Activated CD8-positive, alpha-beta T cell treated with anti-CD3 and anti-CD28 coated beads for 36 hours (primary cell): ENCODE results near the gene CLPTM1. TPM values are rescaled to one million over a fixed set of nuclear protein-coding genes. Genes with fewer than 3 reads are reported as not detected.
A peak's percentile ranks its signal among the peaks of the same experiment; 100 is the strongest.

Experiments
- ATAC-seq: fragments of 200-7000 bp; cut with Tn5 transposase; one replicate; pipeline ENCODE4 v1.10.0; 2021; ENCODE audit warnings: mild to moderate bottlenecking, moderate library complexity
- CTCF ChIA-PET: fragments of 350-600 bp; sonication (Branson Sonifier 250); formaldehyde crosslinking; loops from one replicate; lab custom pipeline; 2021; ENCODE audit warnings: antibody characterized with exemption; lab: Charles Lee
- POLR2A ChIA-PET: fragments of 350-600 bp; sonication (Branson Sonifier 250); formaldehyde crosslinking; loops from one replicate; lab custom pipeline; 2021; ENCODE audit warnings: antibody characterized with exemption; lab: Charles Lee
- DNase-seq: peaks from one replicate; pipeline ENCODE4 v3.0.0-alpha.2; 2020
- H3K27ac Mint-ChIP-seq: one replicate; pipeline ENCODE4 v1.8.0; 2021; ENCODE audit warnings: mild to moderate bottlenecking, mixed read lengths
- H3K27me3 Mint-ChIP-seq: one replicate; pipeline ENCODE4 v1.8.0; 2021; ENCODE audit warnings: mixed read lengths
- H3K36me3 Mint-ChIP-seq: one replicate; pipeline ENCODE4 v1.8.0; 2021; ENCODE audit warnings: low read depth, mixed read lengths
- H3K4me1 Mint-ChIP-seq: one replicate; pipeline ENCODE4 v1.8.0; 2021; ENCODE audit warnings: low read depth, mixed read lengths
- H3K4me3 Mint-ChIP-seq: one replicate; pipeline ENCODE4 v1.8.0; 2021; ENCODE audit warnings: mild to moderate bottlenecking, moderate library complexity, mixed read lengths
- H3K9me3 Mint-ChIP-seq: one replicate; pipeline ENCODE4 v1.8.0; 2021; ENCODE audit warnings: mixed read lengths
- intact Hi-C: fragments of 100-400 bp; cut with micrococcal nuclease; formaldehyde crosslinking; loops from one replicate; pipeline ENCODE4 v1.10.0; 2022
- total RNA-seq, 2 experiments: library from RNA; stranded (reverse); gene quantifications; one replicate each; pipeline ENCODE4 v1.2.3, GENCODE V29; 2021
- TF ChIP-seq, protein P1 (sequence below): fragments of 200-600 bp; IDR thresholded peaks from one replicate; pipeline ENCODE4 v1.8.0; 2022; ENCODE audit warnings: antibody characterized with exemption, mild to moderate bottlenecking

CLPTM1 gene
- total RNA-seq, 2 experiments from 2014 or later = 38.6 to 39.8 TPM

DNA sequence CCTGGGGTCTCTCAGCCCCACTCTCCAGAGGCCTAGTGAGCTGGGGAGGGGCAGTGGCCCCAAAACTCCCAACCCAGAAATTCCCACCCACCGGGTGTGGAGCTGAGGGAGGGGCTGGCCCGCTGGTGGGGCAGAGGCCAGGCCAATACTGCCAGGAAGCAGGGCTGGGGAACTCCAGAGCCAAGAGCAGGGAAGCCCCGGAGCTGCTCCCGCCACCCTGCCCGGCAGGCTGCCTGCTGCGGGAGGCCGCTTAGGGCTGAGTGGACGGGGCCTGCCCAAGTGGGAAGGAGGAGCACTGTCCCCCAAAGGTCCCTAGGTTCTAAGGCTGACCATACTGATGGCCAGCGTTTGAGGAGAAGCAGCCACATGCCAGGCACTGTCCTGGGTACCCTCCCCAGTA, 33.1 kb downstream of the CLPTM1 start:
- Mint-ChIP-seq H3K36me3 (peaks cover 9% of the 10 kb centered on the region), H3K4me3 (no peak overlapping the region), H3K9me3 (no peaks in the 10 kb centered on the region), H3K27ac (no peak overlapping the region), H3K4me1 (no peaks in the 10 kb centered on the region), H3K27me3 (no peaks in the 10 kb centered on the region)
- no peak for ATAC-seq
- intact Hi-C loops = no loop called here
- CTCF ChIA-PET = interaction anchor here (0.9 to 1.8 kb wide), 6 partner anchors 12 to 75 kb away, joined by 3 to 13 read pairs (median 4); no protein-coding TSS in a partner anchor
- DNase-seq = no peak
- POLR2A ChIA-PET = interaction anchor here (2.2 kb wide), 1 partner anchor 13 kb away, joined by 7 read pairs; the partner anchor contains the start of gene RELB
- TF ChIP-seq, protein P1, sequence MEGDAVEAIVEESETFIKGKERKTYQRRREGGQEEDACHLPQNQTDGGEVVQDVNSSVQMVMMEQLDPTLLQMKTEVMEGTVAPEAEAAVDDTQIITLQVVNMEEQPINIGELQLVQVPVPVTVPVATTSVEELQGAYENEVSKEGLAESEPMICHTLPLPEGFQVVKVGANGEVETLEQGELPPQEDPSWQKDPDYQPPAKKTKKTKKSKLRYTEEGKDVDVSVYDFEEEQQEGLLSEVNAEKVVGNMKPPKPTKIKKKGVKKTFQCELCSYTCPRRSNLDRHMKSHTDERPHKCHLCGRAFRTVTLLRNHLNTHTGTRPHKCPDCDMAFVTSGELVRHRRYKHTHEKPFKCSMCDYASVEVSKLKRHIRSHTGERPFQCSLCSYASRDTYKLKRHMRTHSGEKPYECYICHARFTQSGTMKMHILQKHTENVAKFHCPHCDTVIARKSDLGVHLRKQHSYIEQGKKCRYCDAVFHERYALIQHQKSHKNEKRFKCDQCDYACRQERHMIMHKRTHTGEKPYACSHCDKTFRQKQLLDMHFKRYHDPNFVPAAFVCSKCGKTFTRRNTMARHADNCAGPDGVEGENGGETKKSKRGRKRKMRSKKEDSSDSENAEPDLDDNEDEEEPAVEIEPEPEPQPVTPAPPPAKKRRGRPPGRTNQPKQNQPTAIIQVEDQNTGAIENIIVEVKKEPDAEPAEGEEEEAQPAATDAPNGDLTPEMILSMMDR = no peak

DNA sequence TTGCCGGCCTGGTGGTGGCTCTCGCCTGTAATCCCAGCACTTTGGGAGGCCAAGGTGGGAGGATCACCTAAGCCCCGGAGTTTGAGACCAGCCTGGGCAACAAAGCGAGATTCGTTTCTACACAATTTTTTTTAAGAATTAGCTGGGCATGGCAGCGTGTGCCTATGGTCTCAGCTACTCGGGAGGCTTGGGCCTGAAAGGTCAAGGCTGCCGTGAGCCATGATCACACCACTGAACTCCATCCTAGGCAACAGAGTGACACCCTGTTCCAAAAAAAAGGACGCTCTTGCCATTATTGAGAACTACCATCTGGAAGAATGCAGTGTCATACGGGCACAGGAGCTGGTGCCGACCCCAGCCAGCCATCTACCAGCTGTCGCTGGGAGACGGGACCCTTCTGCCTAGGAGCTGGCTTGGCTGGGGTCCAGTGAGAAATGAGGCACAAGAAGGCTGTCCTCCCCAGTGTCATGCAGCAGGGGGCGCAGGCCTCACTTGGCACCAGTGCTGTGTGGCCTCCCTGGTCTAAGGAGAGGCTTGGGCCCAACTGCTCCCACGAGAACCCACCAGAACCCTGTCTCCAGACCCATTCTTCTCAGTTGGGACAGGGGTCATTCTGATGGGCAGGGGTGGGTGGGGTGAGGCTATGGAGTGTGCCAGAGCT, 33.8 kb downstream of the CLPTM1 start:
- TF ChIP-seq, protein P1 = peak; percentile 50
- no peaks in the 10 kb centered on the region for H3K27me3 Mint-ChIP-seq
- peak; percentile 79 for DNase-seq
- intact Hi-C loops = no loop called here
- no peaks in the 10 kb centered on the region for H3K9me3 Mint-ChIP-seq
- CTCF ChIA-PET = interaction anchor here (0.9 to 1.8 kb wide), 12 partner anchors 12 to 190 kb away, joined by 3 to 13 read pairs (median 4); partner anchors contain the start of genes BLOC1S3, RELB and TRAPPC6A
- POLR2A ChIA-PET = interaction anchor here (2.2 kb wide), 1 partner anchor 12 kb away, joined by 7 read pairs; the partner anchor contains the start of gene RELB
- peak overlapping the region; percentile 38 for H3K27ac Mint-ChIP-seq
- H3K4me1 Mint-ChIP-seq = no peaks in the 10 kb centered on the region
- ATAC-seq = peak; percentile 96
- peaks cover 9% of the 10 kb centered on the region for H3K36me3 Mint-ChIP-seq
- no peak overlapping the region for H3K4me3 Mint-ChIP-seq

DNA sequence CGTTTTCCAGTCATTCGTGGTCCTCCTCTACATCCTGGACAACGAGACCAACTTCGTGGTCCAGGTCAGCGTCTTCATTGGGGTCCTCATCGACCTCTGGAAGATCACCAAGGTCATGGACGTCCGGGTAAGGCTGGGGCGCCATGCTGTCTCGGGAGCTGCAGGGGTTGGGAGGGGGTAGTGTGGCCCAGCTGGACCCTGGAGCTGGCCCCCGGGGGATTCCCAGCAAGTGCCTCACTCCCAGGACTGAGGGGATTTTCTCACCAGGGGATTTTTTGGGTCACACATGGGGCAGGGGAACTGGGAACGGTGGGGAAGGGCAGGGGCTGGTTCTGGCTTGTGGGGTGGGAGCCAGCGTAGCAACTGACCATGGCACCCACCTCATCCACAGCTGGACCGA, 35.3 kb downstream of the CLPTM1 start:
- H3K4me1 Mint-ChIP-seq = no peaks in the 10 kb centered on the region
- H3K4me3 Mint-ChIP-seq = no peak overlapping the region
- H3K27ac Mint-ChIP-seq = no peak overlapping the region
- DNase-seq (no peak), ATAC-seq (no peak)
- H3K27me3 Mint-ChIP-seq = no peaks in the 10 kb centered on the region
- TF ChIP-seq, protein P1 = no peak
- no peaks in the 10 kb centered on the region for H3K9me3 Mint-ChIP-seq
- POLR2A ChIA-PET = interaction anchor here (2.2 kb wide), 1 partner anchor 11 kb away, joined by 7 read pairs; the partner anchor contains the start of gene RELB
- CTCF ChIA-PET = interaction anchor here (0.9 kb wide), 1 partner anchor 14 kb away, joined by 3 read pairs; no protein-coding TSS in a partner anchor
- H3K36me3 Mint-ChIP-seq = peaks cover 7% of the 10 kb centered on the region
- intact Hi-C loops = no loop called here

DNA sequence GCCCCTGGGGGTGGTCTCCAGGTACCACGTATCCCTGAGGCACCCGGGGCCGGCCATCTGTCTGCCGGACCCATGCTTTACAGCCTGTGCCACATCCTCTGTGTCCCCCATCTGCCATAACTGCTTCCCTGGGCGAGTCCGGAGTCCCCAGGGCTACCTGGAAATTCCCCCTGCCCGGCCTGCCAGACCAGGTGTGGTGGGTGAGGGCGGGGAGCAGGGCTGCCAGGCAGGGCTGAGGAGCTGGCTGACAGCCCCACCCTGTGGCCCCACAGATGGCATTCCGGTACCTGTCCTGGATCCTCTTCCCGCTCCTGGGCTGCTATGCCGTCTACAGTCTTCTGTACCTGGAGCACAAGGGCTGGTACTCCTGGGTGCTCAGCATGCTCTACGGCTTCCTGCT, 35.8 kb downstream of the CLPTM1 start:
- TF ChIP-seq, protein P1 = no peak
- Mint-ChIP-seq H3K4me1 (no peaks in the 10 kb centered on the region), H3K27ac (no peak overlapping the region), H3K4me3 (no peak overlapping the region), H3K9me3 (no peaks in the 10 kb centered on the region), H3K36me3 (peaks cover 7% of the 10 kb centered on the region), H3K27me3 (no peaks in the 10 kb centered on the region)
- no peak for ATAC-seq
- DNase-seq = no peak
- ChIA-PET CTCF (no interaction called here), POLR2A (interaction anchor here (1.3 kb wide), 1 partner anchor 11 kb away, joined by 4 read pairs; no protein-coding TSS in a partner anchor)
- intact Hi-C loops = no loop called here
